ENCODE measurements around the gene NSUN2.
"Not testable (repeated sequence)": the region's sequence is repeated elsewhere in the genome, so short reads cannot be mapped to it uniquely, and the experiment has no call there.

NSUN2 gene

DNA sequence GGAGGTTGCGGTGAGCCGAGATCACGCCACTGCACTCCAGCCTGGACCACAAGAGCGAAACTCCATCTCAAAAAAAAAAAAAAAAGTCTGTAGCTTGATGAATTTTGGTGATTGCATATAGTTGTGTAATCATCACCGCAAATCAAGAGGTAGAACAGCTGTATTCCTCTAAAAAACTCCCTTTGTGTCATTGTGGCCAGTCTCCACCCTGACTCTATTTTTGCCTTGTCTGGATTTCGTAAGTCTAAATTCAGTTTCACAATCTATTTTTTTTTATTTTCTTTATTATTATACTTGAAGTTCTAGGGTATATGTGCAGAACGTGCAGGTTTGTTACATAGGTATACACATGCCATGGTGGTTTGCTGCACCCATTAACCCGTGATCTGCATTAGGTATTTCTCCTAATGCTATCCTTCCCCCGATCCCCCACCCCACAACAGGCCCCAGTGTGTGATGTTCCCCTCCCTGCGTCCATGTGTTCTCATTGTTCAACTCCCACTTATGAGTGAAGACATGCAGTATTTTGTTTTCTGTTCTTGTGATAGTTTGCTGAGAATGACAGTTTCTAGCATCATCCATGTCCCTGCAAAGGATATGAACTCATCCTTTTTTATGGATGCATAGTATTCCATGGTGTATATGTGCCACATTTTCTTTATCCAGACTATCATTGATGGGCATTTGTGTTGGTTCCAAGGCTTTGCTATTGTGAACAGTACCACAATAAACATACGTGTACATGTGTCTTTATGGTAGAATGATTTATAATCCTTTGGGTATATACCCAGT lies 12.9 kb upstream of the NSUN2 start:
- H3K4me3 ChIP-seq (ENCODE audit: low read depth, low read length), result not testable (repeated sequence)

DNA sequence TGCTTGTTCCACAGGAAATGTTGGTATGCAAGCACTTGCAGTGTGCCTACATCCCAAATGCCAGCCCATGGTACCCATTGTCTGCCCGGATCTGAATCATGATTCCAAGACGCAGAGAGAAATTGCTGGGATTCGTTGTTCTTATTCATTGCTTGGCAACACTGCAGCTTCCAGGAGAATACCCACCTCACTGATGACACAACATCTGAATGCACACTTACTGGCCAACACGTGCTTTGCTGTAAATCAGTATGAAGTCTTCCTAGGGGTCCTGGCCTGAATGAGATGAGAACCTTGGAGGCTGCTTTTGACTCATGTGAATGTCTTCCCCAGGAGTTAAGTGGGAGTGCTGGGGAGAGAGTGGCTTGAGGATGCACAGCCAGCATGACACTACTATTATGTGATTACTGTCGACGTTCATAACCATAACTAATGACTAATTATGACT lies 12.0 kb upstream of the NSUN2 start:
- H3K4me3 ChIP-seq (ENCODE audit: low read depth, low read length), result no peak overlapping the region

DNA sequence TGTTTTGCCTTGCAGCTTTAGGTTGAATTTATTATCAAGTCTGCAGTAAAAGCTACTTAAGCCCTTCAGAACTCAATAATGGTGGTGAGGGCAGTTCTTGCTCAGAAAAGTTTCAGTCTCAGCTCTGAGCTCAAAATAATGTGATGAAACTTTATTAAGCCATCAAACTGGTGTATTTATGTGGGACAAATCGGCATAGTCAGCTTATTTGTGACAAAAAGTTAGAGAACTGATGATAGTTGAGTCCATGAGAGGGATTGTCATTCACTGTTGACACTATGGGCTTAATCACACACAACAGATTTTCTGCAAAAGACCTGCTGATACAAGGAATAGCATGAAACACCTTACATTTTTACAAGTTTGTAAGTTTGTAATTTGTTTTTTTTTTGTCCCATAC lies 9.8 kb upstream of the NSUN2 start:
- H3K4me3 ChIP-seq (ENCODE audit: low read depth, low read length), result no peak overlapping the region

DNA sequence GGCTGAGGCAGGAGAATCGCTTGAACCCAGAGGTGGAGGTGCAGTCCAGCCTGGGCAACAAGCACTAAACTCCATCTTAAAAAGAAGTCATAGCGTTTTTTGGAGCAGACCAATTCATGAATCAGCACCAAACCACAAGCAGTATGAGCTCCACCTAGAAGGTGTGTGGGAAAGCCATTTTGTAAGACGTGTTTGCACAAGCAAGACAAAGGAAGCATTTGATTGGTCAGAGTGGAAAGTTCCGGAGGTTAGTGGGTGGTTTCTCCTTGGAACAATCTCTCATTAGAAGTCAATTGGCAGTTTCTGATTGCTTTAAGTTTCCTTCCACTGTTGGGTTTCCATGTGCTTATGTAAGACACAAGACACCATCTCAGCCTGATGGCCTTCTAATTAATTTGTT lies 5.4 kb upstream of the NSUN2 start:
- no peak overlapping the region for H3K4me3 ChIP-seq (ENCODE audit: low read depth, low read length)

DNA sequence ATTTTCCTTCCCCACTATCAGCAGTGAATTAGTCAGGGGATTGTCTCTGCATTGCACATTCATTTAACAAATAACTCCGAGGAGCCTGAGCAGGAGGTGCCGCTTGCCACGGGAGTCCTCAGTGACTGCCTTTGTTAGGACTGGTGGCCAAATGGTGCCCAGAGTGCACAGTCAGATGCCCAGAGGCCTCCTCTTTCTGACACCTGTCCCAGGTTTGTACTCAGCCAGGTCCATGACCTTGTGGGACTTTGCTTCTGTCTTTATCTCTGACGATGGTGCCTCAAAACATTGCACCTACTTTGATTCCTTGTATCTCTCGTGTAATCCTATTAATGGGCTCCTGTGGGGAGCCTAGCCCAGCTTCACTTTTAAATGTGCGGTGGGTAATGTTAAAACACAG lies 4.7 kb upstream of the NSUN2 start:
- no peak overlapping the region for H3K4me3 ChIP-seq (ENCODE audit: low read depth, low read length)

DNA sequence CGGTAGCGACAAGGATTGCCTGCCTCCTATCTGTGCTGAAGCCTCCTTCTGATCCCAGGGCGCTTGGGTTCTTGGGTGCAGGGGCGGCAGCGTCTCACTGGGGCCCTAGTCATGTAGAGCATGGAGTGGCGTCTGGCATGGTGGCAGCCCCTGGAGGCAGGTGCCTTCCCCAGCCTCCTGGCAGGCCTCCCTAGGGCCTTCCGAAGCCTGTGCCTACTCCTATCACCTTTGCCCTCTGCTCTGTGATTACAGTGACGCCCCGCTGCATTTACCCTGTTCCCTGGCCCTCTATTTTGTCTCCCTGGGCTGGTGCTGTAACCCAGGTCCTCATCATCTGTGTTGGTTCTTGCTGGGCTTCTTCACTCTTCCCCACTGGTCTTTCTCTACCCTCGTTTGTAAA lies 4.2 kb upstream of the NSUN2 start:
- H3K4me3 ChIP-seq (ENCODE audit: low read depth, low read length), result no peak overlapping the region

DNA sequence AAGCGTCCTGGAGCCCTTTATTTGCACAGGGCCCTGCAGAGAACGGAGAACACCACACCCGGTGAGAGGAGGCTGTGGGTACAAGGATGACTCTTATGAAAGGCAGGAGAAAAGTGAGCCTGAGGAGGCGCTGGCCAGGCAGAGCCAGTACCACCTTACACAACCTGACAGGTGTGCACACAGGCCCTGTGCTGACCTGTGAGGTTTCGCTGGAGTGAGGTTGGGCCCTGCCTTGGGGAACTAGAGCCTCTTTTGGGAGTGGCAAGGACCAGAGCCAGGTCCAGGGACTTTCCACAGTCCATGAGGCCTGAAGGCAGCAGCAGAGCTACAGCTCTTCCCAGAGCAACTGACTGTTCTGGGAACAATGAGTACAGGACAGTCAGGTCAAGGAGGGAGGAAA lies 3.4 kb upstream of the NSUN2 start:
- H3K4me3 ChIP-seq (ENCODE audit: low read depth, low read length), result no peak overlapping the region

DNA sequence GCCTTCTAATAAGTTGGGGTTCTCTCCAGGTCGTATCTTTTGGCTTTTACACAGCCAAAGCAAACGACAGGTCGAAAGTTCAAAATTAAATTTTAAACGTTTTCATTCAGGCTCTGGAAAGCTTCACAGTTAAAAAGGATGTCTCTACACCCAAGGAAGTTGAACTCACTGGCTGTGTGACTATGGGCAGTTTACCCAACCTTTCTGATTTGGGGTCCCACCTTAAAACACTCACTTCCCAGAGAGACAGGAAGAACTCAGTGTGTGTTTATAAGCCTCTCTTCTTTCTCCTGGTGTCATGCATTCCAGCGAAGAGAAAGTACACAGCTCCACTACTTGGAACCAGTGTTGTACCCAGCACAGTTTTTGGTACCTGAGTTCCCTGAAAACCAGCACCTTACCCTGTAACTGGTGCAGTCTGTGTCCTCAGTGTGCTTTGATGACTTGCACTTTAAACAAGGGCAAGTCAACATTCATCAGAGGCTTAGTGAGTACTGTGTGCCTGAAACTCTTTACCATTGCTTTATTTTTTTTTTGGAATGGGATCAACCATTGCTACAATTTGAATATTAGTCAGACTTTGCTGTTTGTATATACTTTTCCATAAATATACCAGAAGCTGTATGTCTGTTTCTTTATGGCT lies 2.1 kb upstream of the NSUN2 start:
- no peak overlapping the region for H3K4me3 ChIP-seq (ENCODE audit: low read depth, low read length)

DNA sequence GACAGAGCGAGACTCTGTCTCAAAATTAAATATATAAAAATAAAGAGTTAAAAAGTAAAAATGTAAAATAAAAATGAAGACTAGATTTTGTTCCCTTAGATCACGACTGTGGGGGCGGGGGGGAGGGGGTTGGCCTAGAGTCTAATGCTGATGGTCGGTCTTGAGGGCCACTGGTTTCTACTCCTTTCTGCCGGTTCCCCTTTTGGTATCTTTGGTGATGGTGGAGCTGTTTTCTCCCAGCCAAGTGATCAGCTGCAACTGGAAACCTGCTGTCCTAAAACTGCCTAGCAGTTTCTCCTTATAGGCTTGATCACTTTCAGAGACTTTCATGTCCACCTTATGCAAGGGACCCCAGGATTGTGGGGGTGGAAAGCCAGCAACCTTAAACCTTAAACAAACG lies 1.5 kb upstream of the NSUN2 start:
- H3K4me3 ChIP-seq (ENCODE audit: low read depth, low read length), result peak overlapping the region; percentile 77

DNA sequence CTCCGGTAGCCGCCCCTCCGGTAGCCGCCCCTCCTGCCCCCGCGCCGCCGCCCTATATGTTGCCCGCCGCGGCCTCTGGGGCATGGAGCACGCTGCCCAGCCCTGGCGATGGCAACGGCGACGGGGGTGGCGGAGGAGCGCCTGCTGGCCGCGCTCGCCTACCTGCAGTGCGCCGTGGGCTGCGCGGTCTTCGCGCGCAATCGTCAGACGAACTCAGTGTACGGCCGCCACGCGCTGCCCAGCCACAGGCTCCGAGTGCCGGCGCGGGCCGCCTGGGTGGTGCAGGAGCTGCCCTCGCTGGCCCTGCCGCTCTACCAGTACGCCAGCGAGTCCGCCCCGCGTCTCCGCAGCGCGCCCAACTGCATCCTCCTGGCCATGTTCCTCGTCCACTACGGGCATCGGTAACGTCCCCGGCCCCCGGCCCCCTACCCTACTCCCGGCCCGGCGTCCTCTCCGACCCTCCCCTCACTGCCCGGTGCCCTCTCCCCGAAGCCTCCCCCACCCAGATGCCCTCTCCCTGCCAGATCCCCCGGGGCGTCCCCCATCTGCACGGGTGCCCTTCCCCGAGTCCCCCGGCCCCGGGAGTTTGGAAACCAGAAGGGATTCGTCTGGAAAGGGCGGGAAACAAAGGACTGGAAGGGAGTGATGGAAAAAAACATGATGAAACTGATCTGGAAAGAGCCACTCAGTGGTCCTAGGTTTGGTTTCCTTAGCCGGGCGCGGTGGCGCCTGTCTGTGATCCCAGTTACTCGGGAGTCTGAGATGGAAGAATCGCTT lies 813 bp upstream of the NSUN2 start:
- H3K4me3 ChIP-seq (ENCODE audit: low read depth, low read length), result peak overlapping the region; percentile 77

DNA sequence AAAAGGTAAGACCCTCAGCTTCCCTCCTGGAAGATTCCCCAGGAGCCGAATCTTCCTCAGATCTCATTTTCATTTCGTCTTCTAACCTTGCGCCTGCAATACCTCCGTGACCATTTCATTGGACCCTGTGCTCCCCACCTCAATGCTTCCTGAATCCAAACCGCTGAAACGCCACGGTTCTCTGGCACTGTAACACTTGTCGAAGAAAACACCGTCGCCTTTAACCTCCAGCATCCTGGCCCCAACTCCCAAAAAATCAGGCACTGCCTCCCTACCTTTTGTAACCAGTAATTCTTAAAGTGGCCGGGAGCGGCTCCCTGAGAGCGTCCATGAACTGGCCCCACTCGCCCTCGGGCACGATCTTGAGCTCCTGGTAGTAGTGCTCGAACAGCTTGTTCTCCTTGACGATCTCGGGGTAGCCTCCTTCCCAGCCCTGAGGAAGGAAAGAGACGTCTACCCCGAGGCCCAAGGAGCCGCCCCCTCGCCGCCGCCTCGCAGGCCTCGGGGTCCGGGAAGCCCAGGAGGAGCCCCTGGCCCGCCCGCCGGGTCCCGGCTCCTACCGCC lies 438 bp downstream of the NSUN2 start:
- H3K4me3 ChIP-seq (ENCODE audit: low read depth, low read length), result peak overlapping the region; percentile 88

DNA sequence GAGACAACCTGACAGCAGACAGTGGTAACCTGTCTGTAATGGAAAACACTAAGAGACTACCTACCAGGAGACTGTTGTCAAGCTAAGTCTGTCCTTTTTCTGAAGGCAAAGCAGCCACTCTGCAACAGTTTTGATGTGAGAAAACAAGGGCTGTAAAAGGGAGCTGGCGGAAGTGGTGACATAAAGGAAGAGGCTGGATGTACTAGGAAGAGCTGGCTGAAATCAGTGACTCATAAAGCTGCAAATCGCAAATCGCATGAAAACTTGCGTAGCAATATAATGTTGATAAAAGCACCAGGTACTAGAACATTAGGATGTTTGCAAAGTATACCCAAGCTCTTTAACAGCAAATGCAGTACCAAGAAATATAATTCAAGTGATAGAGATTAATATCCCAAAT lies 1.4 kb downstream of the NSUN2 start:
- H3K4me3 ChIP-seq (ENCODE audit: low read depth, low read length), result peak overlapping the region; percentile 88

DNA sequence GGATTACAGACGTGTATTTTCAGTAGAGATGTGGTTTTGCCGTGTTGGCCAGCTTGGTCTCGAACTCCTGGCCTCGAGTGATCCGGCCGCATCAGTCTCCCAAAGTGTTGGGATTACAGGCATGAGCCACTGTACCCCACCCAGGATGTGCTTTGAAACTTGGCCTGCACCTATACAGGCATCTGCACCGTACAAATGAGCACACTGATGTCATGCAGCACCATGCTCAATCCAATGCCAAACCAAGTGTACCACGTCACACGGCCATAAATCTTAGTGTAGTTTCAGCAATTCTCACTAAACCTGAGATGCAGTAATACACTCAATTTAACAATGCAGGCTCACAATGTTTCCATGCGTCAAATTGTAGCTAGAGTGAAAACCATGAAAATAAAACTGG lies 6.3 kb downstream of the NSUN2 start:
- no peak overlapping the region for H3K4me3 ChIP-seq (ENCODE audit: low read depth, low read length)

DNA sequence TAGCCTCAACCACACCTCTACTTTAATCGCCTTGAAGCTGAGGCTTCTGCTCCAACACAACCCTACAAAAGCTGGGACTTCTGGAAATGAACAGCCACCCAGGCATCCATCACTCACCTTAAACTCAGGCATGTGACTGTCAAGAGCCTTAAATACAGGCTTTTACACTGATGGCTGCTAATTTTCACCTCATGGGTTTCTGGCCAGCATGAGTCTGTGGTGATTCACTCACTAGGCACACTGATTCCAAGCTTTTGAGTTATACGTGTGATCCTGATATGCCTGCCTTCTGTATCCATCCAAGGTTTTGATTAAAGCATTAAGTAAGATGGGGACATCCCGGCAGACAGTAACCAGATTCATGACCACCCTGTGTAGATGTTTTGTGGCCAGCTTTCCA lies 8.9 kb downstream of the NSUN2 start:
- no peak overlapping the region for H3K4me3 ChIP-seq (ENCODE audit: low read depth, low read length)

DNA sequence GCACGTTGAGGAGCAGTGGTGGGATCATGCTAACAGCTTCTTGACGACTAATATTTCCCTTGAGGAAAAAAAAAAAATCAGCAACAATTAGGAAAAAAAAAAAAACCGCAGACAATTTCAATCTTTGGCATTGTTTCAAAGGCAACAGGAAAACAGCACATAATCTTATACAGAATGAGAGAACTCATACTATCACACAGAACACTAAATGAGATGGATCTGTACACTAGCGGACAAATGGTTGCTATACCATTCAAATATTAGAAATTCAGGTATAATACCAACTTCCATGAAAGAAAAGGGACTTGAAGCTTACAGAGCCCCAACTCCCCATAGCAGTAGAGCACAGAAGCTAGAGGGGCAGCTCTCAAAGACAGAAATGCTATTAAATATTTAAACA lies 9.6 kb downstream of the NSUN2 start:
- H3K4me3 ChIP-seq (ENCODE audit: low read depth, low read length), result no peak overlapping the region

DNA sequence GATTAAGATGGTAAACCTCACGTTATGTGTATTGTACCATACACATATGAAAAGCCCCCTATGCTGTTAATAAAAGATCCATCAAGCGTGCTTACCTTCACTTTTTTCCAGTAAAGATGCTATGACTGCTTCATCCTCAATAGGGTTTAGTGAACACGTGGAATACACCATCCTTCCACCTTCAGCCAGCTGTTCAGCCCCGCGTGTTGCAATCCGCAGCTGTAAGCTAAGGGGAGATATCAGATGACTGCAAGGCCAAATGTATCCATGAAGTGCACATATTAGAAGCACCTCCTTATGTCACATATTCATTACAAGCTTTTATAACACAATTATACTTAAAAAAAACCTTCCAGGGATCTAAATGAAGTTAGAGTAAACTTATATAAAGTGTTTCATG lies 16.2 kb downstream of the NSUN2 start:
- H3K4me3 ChIP-seq (ENCODE audit: low read depth, low read length), result no peak overlapping the region

DNA sequence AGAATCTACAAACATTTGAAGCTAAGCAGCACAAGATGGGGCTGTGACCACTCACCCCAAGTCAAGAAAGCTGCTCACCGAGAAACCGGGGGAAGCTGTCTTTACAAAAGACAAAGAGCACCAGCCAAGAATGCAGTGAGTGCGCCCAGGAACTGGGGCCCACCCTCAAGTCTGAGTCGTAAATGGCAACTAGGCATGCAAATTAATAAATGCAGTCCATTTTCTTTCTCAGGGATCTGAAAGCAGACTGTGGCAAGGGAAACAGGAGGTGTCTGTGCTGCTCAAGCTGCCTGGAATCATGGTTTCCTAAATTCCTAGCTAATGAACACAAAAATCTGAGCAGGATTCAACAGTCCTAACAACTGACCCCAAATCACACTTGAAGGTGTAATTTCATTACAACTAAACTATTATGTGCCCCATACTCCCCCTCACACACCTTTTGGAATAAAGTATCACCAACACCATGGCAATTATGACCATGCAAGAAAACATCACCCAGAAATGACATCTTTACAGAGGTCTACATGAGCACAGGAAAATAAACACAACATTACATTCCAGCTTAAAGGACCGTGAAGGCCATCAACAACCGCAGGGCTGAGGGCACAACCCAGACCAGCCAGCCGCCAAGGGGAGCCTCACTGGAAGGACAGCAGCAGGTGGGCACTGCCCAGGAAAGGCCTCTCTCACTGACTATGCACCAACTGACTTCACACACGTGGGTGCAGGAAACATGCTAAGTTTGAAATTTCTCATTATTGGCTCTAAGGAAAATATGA lies 17.6 kb downstream of the NSUN2 start:
- no peak overlapping the region for H3K4me3 ChIP-seq (ENCODE audit: low read depth, low read length)

DNA sequence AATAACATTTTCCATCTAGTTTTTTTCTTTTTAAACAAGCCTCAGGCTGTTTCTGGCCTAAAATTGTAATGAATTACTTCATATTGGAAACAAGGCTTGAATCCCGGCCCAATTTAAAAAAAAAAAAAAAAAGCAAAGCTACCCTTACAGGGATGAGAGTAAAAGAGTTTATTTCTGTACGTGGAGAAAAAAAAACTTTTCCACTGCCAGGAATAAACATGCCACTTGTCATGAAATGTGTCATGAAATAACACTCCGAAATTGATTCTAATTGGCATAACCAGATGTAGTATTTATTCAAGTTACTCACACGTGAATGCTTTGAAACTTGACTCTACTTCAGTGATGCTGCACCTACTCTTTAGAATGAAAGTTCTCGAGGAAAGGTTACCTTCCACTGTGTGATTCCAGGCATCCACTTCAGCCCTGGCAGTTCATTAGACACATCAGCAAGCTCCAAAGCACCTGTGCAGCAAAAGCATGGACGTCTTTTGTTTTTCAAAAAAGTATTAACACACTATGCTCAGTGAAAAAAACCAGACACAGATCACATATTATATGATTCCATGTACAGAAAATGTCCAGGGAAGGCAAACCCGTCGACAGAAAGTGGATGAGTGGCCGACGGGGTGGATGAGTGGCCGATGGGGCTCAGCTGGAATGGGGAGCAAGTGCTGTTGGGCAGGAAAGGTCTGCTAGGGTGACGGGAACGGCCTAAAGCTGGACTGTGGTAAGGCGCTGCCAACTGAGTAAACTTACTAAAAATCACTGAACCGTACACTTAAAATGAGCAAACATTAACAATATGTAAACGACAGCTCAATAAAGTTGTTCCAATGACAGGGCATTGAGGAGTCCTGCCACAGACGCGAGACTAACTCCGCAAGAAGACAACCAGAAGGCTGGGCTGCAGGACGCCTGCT lies 21.2 kb downstream of the NSUN2 start:
- H3K4me3 ChIP-seq (ENCODE audit: low read depth, low read length), result no peak overlapping the region

DNA sequence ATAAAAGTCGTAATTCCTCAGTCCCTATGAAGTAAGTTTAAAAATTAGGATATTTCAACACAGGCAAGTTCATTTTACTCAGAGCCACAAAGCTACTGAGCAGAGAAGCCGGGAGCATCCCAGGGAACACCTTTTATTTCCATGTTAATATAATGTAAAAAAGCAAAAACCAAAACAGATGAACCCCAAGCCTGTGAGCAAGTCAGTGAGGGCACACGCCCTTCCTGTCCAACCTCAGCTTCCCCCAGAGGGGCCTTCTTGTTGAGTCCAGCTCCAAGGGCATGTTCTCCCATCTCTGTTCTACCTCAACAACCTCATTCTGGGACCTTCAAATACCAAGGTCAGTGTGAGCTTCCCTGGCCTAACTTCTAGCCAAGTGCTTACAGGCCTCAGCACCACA lies 24.8 kb downstream of the NSUN2 start:
- H3K4me3 ChIP-seq (ENCODE audit: low read depth, low read length), result no peak overlapping the region

DNA sequence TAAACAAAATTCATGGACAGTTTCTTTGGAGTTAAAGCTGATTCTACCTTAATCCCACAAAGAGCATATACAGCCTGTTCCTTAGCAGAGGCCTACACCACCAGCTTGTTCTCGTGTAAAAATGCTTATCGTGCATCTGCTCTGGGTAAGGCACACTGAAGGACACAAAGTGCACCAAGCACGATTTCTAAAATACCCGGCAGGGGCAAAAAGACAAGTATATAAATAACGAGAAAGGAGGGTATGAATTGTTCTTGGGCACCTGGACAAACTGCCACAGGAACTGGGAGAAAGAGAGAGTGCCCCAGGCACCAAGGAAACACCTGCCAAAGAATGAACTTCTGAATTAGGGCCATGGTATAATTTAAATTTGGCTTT lies 25.3 kb downstream of the NSUN2 start:
- H3K4me3 ChIP-seq (ENCODE audit: low read depth, low read length), result no peak overlapping the region

All from iPS-11a (cell line).